GM10847 (cell line): ENCODE results near the gene BAIAP2.

Experiments used
- POLR2A ChIP-seq: IDR thresholded peaks from 2 replicates; pipeline ENCODE4 v1.6.1; 2011; ENCODE audit not compliant: insufficient read length; ENCODE audit errors: extremely low read depth

BAIAP2 gene

GRCh38 chr17:81091154-81091553 is 56.2 kb downstream of the BAIAP2 start:
- TF ChIP-seq POLR2A, result no peak

GRCh38 chr17:81091774-81092517 is 57.0 kb downstream of the BAIAP2 start:
- TF ChIP-seq POLR2A, result no peak

- no peak for TF ChIP-seq POLR2A
Measured at GRCh38 chr17:81092518-81093095, 57.7 kb downstream of the BAIAP2 start.

GRCh38 chr17:81093619-81094508 is 58.9 kb downstream of the BAIAP2 start:
- TF ChIP-seq POLR2A, result no peak

GRCh38 chr17:81094509-81095382 is 59.8 kb downstream of the BAIAP2 start:
- no peak for TF ChIP-seq POLR2A

- TF ChIP-seq POLR2A, result no peak
Measured at GRCh38 chr17:81095383-81095762, 60.4 kb downstream of the BAIAP2 start.

GRCh38 chr17:81096741-81097133 is 61.8 kb downstream of the BAIAP2 start:
- TF ChIP-seq POLR2A, result no peak

GRCh38 chr17:81097134-81097942 is 62.4 kb downstream of the BAIAP2 start:
- TF ChIP-seq POLR2A, result no peak

GRCh38 chr17:81097943-81098308 is 63.0 kb downstream of the BAIAP2 start:
- TF ChIP-seq POLR2A, result no peak

- no peak for TF ChIP-seq POLR2A
Measured at GRCh38 chr17:81099888-81100287, 64.9 kb downstream of the BAIAP2 start.

- TF ChIP-seq POLR2A, result no peak
Measured at GRCh38 chr17:81100668-81101067, 65.7 kb downstream of the BAIAP2 start.

GRCh38 chr17:81101614-81102306 is 66.8 kb downstream of the BAIAP2 start:
- no peak for TF ChIP-seq POLR2A

- no peak for TF ChIP-seq POLR2A
Measured at GRCh38 chr17:81102352-81102751, 67.4 kb downstream of the BAIAP2 start.

- no peak for TF ChIP-seq POLR2A
Measured at GRCh38 chr17:81102869-81103268, 67.9 kb downstream of the BAIAP2 start.

- TF ChIP-seq POLR2A, result no peak
Measured at GRCh38 chr17:81103379-81103778, 68.4 kb downstream of the BAIAP2 start.
